SW480 (cell line): ENCODE data around the gene MAOB.
"Not testable (repeated sequence)": the region's sequence is repeated elsewhere in the genome, so short reads cannot be mapped to it uniquely, and the experiment has no call there.

Source experiments
- DNase-seq: peaks from one replicate; pipeline ENCODE4 v3.0.0-alpha.2; 2016; ENCODE audit warnings: low spot score

MAOB gene

DNA sequence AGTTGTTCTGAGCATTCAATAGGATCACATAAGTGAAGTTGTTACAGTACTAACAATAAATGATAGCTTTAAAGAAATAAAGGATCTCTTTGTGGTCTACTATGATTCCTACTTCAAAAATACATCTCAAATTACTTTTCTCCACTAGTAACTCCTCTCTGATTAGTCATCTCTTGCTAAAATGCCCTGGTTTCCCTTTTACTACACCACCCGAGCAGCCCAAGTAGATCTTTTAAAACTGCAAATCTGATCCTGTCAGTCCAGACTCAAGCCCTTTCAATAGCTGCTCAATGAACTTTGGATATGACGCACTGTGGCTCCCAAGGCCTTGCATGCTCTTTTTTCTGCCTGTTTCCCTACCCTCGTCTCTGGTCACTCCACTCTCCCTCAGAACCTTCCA lies 128.6 kb downstream of the MAOB start:
- no peak for DNase-seq

- peak; percentile 67 for DNase-seq
Observed at GRCh38 chrX:43750248-43750676, 132.0 kb downstream of the MAOB start.

DNA sequence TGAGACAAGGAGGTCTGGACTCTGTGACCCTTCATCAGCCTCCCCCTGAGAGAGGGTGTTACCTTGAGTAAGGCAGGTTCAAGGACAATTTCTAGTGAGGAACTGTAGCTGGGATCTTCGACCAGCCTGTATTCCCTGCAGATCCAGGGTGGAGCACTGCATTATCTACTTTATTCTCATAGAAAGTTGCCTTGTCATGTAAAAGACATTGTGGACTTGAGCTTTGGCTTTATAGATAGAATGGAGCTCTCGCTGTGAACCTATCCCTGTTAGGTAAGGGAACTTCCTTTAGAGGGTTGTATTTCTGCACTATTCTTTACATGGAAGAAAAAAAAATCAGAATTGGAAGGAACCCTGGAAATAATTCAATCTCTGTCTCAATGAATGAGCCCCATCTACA lies 134.8 kb downstream of the MAOB start:
- no peak for DNase-seq

- DNase-seq: no peak
Observed at GRCh38 chrX:43745938-43746721, 136.1 kb downstream of the MAOB start.

GRCh38 chrX:43744284-43744683 lies 138.0 kb downstream of the MAOB start:
- DNase-seq: no peak

DNA sequence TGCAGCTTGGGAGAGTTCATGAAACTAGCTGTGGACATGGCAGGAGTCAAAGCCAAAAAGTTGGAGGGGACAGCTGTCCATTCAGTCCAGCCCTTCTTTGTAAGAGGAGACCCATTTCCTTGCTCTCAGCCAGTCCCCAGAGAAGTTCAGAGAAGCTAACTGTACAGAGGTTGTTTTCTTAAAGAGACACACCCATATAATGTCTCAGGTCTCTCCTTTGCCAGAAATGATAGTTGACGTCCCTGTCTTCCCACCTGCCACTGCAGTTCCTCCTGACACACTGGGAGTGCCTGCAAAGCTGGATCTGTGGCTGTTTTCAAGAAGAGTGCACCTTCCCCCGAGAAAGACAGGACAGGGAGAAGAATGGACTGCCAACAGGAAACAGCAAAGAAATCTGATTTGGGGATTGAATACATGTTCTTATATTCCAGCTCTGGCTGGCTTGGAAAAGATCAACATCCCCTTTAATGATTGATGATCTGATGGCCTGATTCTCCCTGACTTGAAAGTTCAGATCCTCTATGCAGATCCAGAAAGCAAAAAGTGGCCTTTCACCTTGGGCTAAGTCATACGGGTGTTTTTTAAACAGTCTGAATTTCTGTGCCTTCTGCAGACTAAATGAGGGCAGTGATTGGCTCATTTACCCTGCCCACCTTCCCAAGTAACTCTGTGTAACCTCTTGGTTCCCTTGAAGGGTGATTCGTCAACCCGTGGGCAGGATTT lies 139.0 kb downstream of the MAOB start:
- DNase-seq: no peak

- DNase-seq: no peak
Observed at GRCh38 chrX:43741843-43742573, 140.2 kb downstream of the MAOB start.

GRCh38 chrX:43735957-43736356 lies 146.3 kb downstream of the MAOB start:
- DNase-seq: no peak

DNA sequence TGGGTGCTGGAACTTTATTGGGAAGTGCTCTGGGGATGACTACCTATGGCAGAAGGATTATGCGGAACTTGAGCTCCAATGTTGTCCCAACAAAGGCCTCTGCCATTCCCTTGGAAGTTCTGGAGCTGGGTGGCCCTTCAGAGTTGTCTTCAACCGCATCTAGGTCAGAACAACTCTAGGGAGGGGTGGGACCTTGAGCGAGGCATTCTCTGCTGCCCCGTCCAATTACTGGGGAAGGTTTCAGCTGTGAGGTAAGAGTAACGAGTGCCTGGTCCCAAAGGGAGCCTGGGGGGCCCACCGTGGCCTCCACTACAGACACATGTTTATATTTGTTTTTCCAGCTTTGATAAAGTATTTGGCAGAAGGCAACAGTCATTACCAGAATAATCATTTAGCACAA lies 146.7 kb downstream of the MAOB start:
- DNase-seq: no peak

DNA sequence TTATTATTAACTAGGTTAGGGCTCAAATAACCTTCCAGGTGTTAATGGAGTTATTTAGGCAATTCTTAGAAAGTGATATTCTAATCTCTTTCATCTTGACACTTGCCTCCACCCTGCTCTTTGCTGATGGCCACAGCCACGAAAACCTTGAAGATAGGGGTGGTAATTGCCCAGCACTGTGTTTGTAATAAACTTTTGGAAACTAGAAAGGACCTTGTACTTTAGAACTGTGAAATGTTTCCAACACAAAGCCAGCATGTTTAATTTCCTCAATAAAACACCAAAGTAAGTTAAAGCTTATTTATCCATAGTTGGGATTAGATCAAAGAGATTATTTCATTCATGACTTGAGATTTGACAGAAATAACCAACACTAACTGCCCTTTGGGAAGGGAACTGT lies 147.8 kb downstream of the MAOB start:
- DNase-seq: no peak

DNA sequence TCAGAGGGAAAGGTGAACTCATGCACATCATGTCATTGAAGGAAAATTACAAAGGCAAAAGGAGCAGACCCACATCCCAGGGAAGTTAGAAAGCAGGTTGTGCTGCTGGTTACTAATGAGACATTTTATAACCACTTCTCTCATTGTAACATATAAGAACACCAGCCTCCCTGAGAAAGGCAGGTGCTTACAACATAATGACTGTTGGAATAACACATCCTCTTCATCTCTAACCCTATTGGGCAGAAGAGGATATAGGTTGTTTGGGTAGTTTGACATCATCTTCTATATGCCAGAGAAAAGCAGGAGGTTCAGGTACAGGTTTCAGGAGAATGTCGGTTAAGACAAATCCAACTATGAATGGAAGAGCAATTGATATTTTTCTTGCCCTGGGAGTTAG lies 148.6 kb downstream of the MAOB start:
- DNase-seq: no peak

- no peak for DNase-seq
Observed at GRCh38 chrX:43731086-43731485, 151.2 kb downstream of the MAOB start.

DNA sequence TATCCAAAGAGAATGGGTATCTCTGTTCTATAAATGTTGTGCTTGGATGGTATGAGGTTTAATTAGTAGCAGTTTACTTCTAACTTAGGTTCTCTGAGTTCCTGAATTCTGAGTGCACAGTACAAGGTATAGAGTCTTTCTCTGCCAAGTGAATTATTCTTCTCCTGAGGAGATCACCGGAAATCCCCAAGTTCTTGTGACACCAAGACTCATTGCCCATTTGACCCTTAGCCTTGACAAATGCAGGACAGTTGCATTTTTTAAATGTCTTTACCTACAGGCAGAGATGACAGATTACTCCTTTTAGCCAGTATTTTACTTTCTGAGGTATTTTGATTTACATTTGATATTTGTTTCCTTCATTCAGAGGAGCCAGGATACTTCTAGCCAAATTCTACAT lies 153.3 kb downstream of the MAOB start:
- no peak for DNase-seq

DNA sequence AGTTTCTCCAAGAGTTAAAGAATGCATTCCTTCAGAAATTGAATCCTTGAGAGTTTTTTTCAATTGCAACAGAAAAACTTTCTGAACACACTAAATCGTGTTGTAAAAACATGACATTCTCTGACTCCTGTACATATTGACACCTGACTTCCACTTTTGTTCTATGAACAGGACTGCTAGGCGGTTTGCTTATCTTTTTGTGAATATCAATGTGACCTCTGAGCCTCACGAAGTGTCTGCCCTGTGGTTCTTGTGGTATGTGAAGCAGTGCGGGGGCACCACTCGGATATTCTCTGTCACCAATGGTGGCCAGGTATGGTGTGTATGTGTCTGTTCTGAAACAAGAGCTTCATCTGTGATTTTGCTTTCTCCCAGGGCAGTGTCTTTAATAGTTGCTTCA lies 154.2 kb downstream of the MAOB start:
- no peak for DNase-seq

- DNase-seq: not testable (repeated sequence)
Observed at GRCh38 chrX:43727254-43727653, 155.0 kb downstream of the MAOB start.

GRCh38 chrX:43725227-43725626 lies 157.0 kb downstream of the MAOB start:
- not testable (repeated sequence) for DNase-seq

DNA sequence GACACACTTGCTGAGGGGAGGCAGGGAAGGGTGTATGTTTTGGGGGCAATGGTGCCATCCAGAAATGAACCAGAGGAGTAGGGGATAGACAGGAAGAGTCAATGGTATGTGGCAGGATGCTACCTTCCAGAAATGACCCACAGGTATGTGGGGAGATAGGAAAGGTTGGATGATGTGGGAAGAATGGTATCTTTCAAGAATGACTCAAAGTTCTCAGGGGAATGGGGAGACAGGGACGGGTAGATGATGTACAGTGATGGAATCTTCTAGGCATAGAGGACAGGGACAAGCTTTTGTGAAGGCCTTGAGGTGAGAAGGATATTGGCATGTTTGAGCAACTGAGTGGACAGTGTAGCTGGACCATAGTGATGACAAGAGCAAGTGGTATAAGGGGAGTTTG lies 161.3 kb downstream of the MAOB start:
- no peak for DNase-seq

- DNase-seq: peak; percentile 14
Observed at GRCh38 chrX:43720082-43720481, 162.2 kb downstream of the MAOB start.

- peak; percentile 21 for DNase-seq
Observed at GRCh38 chrX:43718956-43719355, 163.3 kb downstream of the MAOB start.

DNA sequence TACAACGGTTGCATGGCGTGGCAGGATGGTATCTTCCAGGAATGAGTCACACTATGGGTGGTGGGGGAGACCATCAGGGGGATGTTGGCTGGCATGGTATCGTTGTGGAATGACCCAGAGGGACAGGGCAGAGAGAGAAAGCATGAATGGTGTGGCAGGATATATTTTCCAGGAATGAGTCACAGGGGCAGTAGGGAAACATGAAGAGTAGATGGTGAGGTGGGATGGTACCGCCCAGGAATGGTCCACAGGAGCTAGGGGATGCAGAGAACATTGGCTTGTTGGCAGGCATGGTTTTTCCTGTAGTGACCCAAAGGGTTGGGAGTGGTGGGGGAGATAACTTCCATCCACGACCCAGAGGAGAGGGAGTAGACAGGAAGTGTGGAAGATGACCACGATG lies 163.7 kb downstream of the MAOB start:
- DNase-seq: peak; percentile 3

GRCh38 chrX:43718081-43718480 lies 164.2 kb downstream of the MAOB start:
- peak; percentile 0 for DNase-seq

DNA sequence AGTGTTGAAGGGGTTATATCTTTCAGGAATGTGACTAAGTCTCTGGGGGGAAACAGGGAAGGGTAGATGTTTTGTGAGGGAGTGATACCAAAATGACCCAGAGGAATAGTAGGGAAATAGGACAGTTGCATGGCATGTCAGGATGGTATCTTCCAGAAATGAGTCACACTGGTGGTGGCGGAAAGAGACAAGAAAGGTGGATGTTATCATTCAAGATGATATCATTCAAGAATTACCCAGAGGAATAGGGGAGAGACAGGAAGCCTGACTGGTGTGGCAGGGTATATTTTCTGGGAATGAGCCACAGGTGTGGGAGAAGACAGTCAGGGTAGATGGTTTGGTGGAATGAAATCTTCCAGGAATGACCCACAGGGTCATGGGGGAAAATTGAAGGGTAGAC lies 165.1 kb downstream of the MAOB start:
- peak; percentile 18 for DNase-seq

DNA sequence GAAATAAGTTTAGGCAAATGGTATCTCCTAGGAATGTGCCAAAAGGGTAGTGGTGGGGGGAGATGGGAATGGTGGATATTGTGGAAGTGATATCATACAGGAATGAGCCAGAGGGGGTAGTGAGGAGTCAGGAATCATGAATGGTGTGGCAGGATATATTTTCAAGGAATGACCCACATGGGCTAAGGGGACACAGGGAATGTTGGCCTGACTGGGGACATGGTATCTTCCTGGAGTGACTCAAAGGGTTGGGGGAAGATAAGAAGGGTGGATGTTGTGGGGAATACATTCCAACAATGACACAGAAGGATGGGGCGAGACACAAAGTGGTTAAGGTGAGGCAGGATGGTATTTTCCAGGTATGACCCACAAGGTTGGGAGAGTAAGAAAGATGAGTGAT lies 165.6 kb downstream of the MAOB start:
- DNase-seq: peak; percentile 18
